HL-60 (cell line): Measurements from ENCODE around the gene WNT6.

Source experiments
- CTCF ChIP-seq: IDR thresholded peaks from one replicate; pipeline ENCODE4 v1.5.1; 2011; ENCODE audit warnings: low read length, control low read depth, inconsistent platforms; ENCODE audit not compliant: insufficient read depth
- GABPA ChIP-seq: IDR thresholded peaks from 2 replicates; pipeline ENCODE4 v1.6.1; 2012; ENCODE audit warnings: low read depth
- POLR2AphosphoS5 ChIP-seq: IDR thresholded peaks from 2 replicates; pipeline ENCODE4 v1.6.1; 2012; ENCODE audit warnings: low read depth
- REST ChIP-seq: IDR thresholded peaks from 2 replicates; pipeline ENCODE4 v1.6.1; 2012; ENCODE audit warnings: low read depth; ENCODE audit not compliant: insufficient replicate concordance
- SPI1 ChIP-seq: IDR thresholded peaks from 2 replicates; pipeline ENCODE4 v1.6.1; 2012; ENCODE audit warnings: low read depth, mild to moderate bottlenecking, borderline replicate concordance

- TF ChIP-seq REST (no peak), CTCF (no peak), SPI1 (no peak), POLR2AphosphoS5 (no peak), GABPA (no peak)
Measured at GRCh38 chr2:218820746-218821369, 38.7 kb upstream of the WNT6 start.
